ENCODE measurements around the gene KDM6B.

The KDM6B gene

DNA sequence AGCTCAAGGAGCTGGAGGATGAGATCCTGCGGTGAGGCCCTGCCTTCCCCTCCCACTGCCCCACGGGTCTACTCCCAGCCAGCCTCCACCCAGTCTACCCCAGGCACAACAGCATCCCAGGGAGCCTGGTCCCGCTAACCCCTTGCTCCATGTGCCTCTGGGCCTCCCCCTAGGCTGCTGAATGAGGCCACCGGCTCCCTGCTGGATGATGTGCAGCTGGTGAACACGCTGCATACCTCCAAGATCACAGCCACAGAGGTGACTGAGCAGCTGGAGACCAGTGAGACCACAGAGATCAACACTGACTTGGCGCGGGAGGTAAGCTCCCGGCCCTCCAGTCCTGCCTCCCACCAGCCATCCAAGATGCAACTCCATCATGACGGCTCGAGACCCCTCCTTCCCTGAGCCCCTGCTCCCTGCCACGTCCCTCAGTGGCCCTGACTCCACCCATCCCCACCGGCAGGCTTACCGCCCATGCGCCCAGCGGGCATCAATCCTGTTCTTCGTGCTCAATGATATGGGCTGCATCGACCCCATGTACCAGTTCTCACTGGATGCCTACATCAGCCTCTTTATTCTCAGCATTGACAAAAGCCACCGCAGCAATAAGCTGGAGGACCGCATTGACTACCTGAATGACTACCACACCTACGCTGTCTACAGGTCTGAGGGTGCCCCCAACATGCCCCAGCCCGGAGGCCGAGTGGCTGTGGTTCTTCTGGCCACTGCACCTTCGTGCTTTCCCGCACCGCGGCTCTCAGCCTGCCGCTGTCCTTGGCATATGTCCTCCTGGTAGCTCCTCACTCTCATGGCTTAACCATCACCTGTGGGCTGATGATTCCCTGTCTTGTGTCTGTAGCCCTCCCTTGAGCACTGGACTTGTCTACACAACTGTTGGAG is 15.0 kb upstream of the KDM6B start:
- in situ Hi-C loops (cut with MboI; ENCODE audit: low sequenced_read_pairs) = no loop called here

- in situ Hi-C loops (cut with MboI; ENCODE audit: low sequenced_read_pairs) = no loop called here
Measured at GRCh38 chr17:7820231-7820630, 13.8 kb upstream of the KDM6B start.

GRCh38 chr17:7822126-7822525 is 11.9 kb upstream of the KDM6B start:
- in situ Hi-C loops (cut with MboI; ENCODE audit: low sequenced_read_pairs) = no loop called here

DNA sequence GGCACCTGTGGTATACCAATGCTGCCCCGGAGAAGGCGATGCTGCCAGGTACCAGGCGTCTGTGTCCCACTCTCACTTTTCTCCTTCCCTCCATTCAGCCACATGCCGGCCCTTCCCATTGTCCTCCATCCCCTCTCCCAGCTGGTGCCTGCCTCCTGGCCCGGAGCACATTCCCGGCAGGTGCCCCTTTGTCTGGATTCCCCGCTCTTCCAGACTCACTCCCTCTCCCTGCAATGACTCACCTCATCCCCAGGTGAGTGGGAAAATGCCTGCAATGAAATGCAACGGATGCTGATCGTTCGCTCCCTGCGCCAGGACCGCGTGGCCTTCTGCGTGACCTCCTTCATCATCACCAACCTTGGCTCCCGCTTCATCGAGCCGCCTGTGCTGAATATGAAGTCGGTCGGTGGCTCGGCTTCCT is 10.4 kb upstream of the KDM6B start:
- in situ Hi-C loops (cut with MboI; ENCODE audit: low sequenced_read_pairs) = no loop called here

DNA sequence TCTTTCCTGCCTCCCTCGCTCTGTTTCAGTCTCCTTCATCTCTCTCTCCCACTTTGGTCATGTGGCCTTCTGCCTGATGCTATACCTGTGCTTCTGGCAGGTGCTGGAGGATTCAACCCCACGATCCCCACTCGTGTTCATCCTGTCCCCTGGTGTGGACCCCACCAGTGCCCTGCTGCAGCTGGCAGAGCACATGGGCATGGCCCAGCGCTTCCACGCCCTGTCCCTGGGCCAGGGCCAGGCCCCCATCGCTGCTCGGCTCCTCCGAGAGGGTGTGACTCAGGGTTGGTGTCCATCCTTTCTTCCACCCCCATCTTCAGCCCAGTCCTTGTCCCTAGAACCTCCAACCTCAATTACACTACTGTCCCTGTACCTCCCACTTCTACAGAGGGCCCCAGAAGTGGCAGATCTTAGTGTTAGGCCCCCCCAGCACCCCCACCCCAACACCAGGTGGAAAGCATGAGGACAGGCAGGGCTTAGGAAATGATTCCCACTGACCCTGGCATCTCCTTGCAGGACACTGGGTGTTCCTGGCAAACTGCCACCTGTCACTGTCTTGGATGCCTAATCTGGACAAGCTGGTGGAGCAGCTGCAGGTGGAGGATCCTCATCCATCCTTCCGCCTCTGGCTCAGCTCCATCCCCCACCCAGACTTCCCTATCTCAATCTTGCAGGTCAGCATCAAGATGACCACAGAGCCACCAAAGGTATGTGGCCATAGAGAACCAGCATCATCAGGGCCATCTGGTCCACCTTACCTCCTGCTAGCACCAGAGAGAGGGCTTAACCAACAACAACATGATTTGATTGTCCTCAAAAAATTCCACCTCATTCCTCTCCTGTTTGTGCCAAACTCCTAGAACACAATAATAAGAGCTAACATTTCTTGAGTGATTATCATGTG is 9.7 kb upstream of the KDM6B start:
- in situ Hi-C loops (cut with MboI; ENCODE audit: low sequenced_read_pairs) = no loop called here

DNA sequence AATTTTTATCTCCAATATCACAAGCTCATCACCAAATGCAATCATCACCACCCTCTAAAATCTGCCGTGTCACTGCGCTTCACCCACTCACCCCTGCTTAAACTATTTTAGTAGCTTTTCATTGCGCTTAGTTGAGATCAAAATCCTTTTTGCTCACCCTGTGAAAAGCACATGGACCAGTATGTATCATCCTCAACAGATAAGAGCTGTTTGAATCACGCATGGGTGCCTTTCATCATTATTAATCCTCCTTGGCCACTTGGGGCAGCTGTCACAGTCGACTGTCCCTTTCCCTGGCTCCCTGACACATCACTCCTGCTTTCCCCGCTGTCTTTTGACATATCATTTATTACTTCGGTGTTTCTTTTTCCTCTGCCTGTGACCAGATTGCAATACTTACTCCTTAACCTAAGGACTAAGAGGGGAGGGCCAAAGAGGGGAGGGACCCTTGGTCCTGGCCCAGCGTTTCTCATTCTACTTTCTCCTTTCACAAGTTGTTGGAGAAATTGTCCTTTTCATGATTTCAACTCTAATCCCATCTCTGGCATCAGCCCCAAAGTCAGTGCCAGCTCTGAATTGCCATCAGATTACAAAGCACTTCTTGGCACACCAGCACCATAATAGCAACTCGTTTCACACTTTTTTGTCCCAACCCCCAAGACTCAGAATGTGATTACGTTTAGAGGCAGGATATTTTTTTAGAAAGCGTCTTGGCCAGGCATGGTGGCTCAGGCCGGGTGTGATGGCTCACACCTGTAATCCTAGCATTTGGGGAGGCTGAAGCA is 8.6 kb upstream of the KDM6B start:
- in situ Hi-C loops (cut with MboI; ENCODE audit: low sequenced_read_pairs) = no loop called here

- in situ Hi-C loops (cut with MboI; ENCODE audit: low sequenced_read_pairs) = no loop called here
Measured at GRCh38 chr17:7830616-7831015, 3.4 kb upstream of the KDM6B start.

GRCh38 chr17:7831233-7831632 is 2.8 kb upstream of the KDM6B start:
- in situ Hi-C loops (cut with MboI; ENCODE audit: low sequenced_read_pairs) = no loop called here

DNA sequence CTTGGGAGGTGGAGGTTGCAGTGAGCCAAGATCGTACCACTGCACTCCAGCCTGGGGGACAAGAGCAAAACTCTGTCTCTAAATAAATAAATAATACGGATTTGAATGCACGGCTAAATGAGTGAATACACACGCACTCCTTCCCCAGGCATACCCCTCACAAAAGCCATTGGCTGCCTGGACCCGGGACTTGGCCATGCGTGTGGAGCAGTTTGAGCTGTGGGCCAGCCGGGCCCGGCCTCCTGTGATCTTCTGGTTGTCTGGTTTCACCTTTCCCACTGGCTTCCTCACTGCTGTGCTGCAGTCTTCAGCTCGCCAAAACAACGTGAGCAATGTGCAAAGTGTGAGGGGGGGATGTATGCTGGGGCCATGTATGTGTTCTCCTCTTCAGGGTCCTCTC is 1.6 kb upstream of the KDM6B start:
- in situ Hi-C loops (cut with MboI; ENCODE audit: low sequenced_read_pairs) = no loop called here

DNA sequence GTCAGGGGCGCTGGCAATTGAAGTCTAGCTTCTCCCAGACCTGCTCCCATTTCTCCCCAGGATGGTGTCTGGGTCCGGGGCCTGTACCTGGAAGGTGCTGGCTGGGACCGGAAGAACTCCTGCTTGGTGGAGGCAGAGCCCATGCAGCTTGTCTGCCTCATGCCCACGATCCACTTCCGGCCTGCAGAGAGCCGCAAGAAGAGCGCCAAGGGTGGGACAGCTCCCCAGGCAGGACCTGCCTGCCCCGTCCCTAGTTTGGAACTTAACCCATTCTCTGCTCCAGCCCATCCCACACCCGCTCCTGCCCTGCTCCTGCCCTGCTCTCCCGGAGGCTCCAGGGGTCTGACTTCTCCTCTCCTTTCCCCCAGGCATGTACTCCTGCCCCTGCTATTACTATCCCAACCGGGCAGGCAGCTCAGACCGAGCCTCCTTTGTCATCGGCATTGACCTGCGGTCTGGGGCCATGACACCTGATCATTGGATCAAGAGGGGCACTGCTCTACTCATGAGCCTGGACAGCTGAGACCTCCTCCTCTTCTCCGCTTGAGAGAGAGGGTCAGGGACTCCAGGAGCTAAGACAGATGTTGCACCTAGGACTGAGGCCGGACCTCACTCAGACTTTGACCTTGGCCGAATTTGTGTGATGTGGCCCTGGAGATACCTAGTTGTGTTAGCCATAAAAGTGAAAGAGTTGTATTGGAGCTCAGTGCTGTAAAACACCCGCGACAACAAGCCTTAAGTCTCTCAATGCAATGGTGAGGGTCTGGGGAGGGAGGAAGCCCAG is 814 bp upstream of the KDM6B start:
- in situ Hi-C loops (cut with MboI; ENCODE audit: low sequenced_read_pairs) = no loop called here

DNA sequence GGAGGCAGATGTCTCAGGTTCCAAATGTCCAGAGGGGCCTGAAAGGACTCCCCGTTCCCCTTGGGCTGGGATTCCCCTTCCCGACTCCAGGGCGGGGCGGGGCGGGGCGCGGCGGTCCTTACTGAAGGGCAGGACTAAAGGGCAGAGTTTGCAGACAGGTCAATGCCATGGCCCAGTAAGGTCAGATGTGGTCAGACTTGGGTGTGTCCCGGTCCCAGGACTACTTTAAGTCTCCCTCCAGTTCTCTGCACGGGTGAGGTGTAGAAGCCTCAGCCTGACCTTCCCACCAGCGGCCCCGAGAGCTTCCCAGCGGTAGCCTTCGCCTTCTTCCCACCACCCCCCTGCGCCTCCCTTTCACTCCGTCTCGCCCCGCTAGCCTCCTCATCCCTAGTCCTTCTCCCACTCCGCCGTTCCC is 532 bp downstream of the KDM6B start:
- in situ Hi-C loops (cut with MboI; ENCODE audit: low sequenced_read_pairs) = no loop called here

- in situ Hi-C loops (cut with MboI; ENCODE audit: low sequenced_read_pairs) = no loop called here
Measured at GRCh38 chr17:7834957-7835813, 1.2 kb downstream of the KDM6B start.

DNA sequence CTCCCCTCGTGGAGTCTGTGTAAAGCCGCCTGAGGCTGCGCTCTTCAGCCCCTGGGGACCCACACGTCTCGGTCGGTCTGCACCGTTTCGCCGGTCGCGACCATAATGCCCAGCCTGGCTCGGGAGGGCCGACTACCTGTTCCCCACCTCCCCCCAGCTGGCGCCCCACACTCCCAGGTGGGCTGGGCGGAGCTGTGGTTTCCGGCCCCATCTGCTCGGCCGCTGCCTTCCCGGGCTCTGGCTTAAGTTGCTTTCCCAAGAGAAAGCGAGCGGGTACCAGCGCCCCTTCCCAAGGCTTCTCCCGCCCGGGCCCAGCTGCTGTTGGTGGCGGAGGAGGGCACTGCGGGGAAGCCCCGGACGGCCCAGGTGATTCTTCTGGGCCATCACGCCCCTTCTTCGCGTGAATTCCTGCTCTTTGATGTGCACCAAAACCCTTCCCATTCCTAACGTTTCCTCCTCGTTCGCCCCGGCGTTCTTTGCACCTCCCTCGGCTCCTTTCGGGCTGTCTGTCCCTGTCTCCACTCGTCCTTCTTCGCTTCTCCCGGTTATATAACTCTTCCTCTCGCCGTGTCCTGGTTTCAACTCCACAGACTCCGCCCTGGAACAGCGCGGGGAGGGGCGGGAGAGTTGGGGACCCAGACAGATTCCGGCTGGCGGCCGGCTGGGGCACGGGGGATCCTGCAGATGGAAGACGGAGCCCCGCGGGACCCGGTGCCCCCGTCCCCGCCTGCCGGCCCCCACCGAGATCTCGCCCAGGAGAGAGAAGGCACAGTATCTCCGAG is 2.0 kb downstream of the KDM6B start:
- in situ Hi-C loops (cut with MboI; ENCODE audit: low sequenced_read_pairs) = no loop called here

GRCh38 chr17:7836596-7837407 is 2.8 kb downstream of the KDM6B start:
- in situ Hi-C loops (cut with MboI; ENCODE audit: low sequenced_read_pairs) = no loop called here

DNA sequence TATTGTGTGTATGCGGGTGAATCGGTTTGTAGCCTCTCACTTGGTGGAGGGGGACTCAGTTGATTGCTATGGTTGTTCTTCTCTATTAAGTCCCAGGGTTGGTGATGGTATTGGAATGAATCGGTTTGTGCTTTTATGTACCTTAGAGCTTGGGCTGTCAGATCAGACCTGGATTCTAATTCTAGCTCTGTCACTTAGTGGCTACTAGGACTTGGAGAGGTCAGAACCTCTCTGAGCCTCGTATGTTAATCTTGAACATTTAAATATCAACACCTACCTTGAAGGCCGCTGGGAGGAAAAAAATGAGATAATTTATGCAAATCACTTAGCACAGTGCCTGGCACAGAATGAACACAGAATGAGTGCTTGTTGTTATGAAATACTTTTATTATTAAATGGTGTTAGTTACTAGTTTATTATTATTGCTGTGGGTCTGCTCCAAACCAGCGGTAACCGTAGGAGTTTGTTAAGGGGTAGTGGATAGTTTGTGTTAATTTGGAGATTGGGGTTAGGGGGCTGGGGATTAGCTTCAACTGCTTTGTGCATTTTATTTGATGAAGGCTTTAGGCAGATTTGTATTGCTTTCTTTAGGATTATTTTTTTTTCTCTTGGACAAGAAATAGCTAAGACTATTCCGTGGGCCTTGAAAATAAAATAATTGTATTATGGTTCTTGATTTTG is 3.5 kb downstream of the KDM6B start:
- in situ Hi-C loops (cut with MboI; ENCODE audit: low sequenced_read_pairs) = no loop called here

DNA sequence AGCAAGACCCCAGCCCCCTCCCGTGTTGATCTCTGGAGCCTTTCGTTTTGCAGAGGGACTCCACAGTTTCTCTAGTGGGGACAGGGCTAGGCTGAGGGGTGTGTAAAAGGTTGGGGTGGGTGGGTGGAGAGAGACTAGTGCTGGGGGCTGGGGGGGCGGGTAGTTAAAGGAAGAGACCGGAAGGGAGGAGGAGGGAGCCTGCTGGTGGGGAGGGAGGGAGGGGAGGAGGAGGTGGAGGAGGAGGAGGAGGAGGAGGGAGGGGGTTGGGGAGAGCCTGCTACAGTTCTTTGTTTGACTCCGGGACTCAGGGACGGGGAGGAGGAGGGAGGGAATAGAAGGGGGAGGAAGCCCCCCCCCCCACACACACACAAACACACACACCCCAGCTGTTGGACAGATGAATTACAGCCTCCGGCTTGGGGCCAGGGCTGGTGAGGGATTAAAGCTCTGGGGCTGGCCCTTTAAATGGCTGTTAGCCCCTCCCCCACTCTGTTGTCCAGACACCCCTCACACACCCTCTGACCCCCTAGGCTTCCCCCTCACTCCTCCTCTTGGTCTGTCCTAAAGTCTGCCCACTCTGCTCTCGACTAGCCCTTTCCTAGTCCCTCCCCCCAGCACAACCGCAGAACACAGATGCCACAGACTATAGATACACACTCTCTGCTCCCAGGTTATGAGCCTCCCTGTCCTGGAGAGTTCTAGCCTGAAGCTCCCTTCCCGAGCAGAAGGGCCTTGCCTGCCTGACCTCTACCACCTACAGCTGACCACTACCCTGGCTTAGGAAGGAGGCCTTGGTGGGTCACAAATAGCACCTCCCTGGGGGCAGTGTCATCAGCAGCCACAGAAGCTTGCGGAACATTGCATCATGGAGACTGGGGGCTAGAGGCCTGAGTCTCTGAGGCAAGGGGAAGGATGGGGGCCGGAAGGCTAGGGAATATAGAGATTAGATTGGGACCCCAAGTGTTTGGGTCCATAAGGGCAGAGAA is 4.4 kb downstream of the KDM6B start:
- in situ Hi-C loops (cut with MboI; ENCODE audit: low sequenced_read_pairs) = no loop called here
